Measurements from ENCODE around the gene MEGF10.
A peak's percentile ranks its signal among the peaks of the same experiment; 100 is the strongest.
"Not testable (repeated sequence)": the region's sequence is repeated elsewhere in the genome, so short reads cannot be mapped to it uniquely, and the experiment has no call there.

MEGF10 gene

GRCh38 chr5:127298656-127299055, 8.1 kb downstream of the MEGF10 start:
- DNase-seq: no peak

- no peak for DNase-seq
Measured at GRCh38 chr5:127299678-127300077, 9.1 kb downstream of the MEGF10 start.

- DNase-seq: no peak
Measured at GRCh38 chr5:127302509-127302908, 11.9 kb downstream of the MEGF10 start.

GRCh38 chr5:127303404-127303803, 12.8 kb downstream of the MEGF10 start:
- DNase-seq: no peak

- no peak for DNase-seq
Measured at GRCh38 chr5:127305493-127305892, 14.9 kb downstream of the MEGF10 start.

- DNase-seq: no peak
Measured at GRCh38 chr5:127306036-127306435, 15.4 kb downstream of the MEGF10 start.

GRCh38 chr5:127306647-127307046, 16.1 kb downstream of the MEGF10 start:
- no peak for DNase-seq

GRCh38 chr5:127307868-127308267, 17.3 kb downstream of the MEGF10 start:
- no peak for DNase-seq

- not testable (repeated sequence) for DNase-seq
Measured at GRCh38 chr5:127308325-127308724, 17.7 kb downstream of the MEGF10 start.

- no peak for DNase-seq
Measured at GRCh38 chr5:127308945-127309344, 18.3 kb downstream of the MEGF10 start.

GRCh38 chr5:127311349-127311748, 20.8 kb downstream of the MEGF10 start:
- DNase-seq: no peak

GRCh38 chr5:127311781-127312525, 21.4 kb downstream of the MEGF10 start:
- no peak for DNase-seq

- DNase-seq: no peak
Measured at GRCh38 chr5:127313379-127313778, 22.8 kb downstream of the MEGF10 start.

- DNase-seq: peak; percentile 79
Measured at GRCh38 chr5:127313847-127314473, 23.4 kb downstream of the MEGF10 start.

GRCh38 chr5:127316011-127316410, 25.4 kb downstream of the MEGF10 start:
- DNase-seq: no peak

GRCh38 chr5:127317385-127317784, 26.8 kb downstream of the MEGF10 start:
- DNase-seq: not testable (repeated sequence)

GRCh38 chr5:127320032-127320965, 29.7 kb downstream of the MEGF10 start:
- peak; percentile 6 for DNase-seq

GRCh38 chr5:127321465-127321864, 30.9 kb downstream of the MEGF10 start:
- DNase-seq: no peak

- no peak for DNase-seq
Measured at GRCh38 chr5:127322403-127322802, 31.8 kb downstream of the MEGF10 start.

- DNase-seq: no peak
Measured at GRCh38 chr5:127324756-127325155, 34.2 kb downstream of the MEGF10 start.

- no peak for DNase-seq
Measured at GRCh38 chr5:127326431-127326830, 35.8 kb downstream of the MEGF10 start.

- DNase-seq: no peak
Measured at GRCh38 chr5:127326976-127327755, 36.6 kb downstream of the MEGF10 start.

- no peak for DNase-seq
Measured at GRCh38 chr5:127330116-127330515, 39.5 kb downstream of the MEGF10 start.

Measured in activated CD4-positive, alpha-beta T cell treated with anti-CD3 and anti-CD28 coated beads for 48 hours (primary cell).